Osteoblast (primary cell): ENCODE results near the gene PHF19. TPM values are rescaled to one million over a fixed set of nuclear protein-coding genes. Genes with fewer than 3 reads are reported as not detected.
A peak's percentile ranks its signal among the peaks of the same experiment; 100 is the strongest.

Source experiments
- DNase-seq: peaks from one replicate; pipeline ENCODE4 v3.0.0; 2011; ENCODE audit warnings: low spot score, mixed read lengths; ENCODE audit not compliant: insufficient read length; ENCODE audit errors: missing footprints
- H2AFZ ChIP-seq: 2 replicates; pipeline ENCODE4 v1.6.0; 2011; ENCODE audit warnings: mild to moderate bottlenecking, low read length
- H3K27ac ChIP-seq: 2 replicates; pipeline ENCODE4 v1.5.1; 2011; ENCODE audit warnings: mild to moderate bottlenecking, low read depth, low read length, moderate library complexity
- H3K27me3 ChIP-seq: 2 replicates; pipeline ENCODE4 v1.6.0; 2012; ENCODE audit warnings: mild to moderate bottlenecking, control low read depth, inconsistent platforms, low read length, moderate library complexity; ENCODE audit not compliant: insufficient read depth
- H3K36me3 ChIP-seq: 2 replicates; pipeline ENCODE4 v1.5.1; 2011; ENCODE audit warnings: mild to moderate bottlenecking, low read length, control low read depth, moderate library complexity; ENCODE audit not compliant: insufficient read depth
- H3K4me1 ChIP-seq: 2 replicates; pipeline ENCODE4 v1.5.1; 2011; ENCODE audit warnings: mild to moderate bottlenecking, low read length, control low read depth, moderate library complexity; ENCODE audit not compliant: insufficient read depth
- H3K4me2 ChIP-seq: 2 replicates; pipeline ENCODE4 v1.6.0; 2011; ENCODE audit warnings: mild to moderate bottlenecking, low read length; ENCODE audit not compliant: insufficient read depth
- H3K4me3 ChIP-seq: fragments of 200-600 bp; sonication (generic); 3 replicates; pipeline ENCODE4 v1.5.1; 2012; ENCODE audit warnings: mild to moderate bottlenecking, low read length, inconsistent platforms; ENCODE audit not compliant: insufficient read depth
- H3K79me2 ChIP-seq: 2 replicates; pipeline ENCODE4 v1.6.0; 2012; ENCODE audit warnings: mild to moderate bottlenecking, low read length, control low read depth, inconsistent platforms; ENCODE audit not compliant: insufficient read depth
- H3K9me3 ChIP-seq: 2 replicates; pipeline ENCODE4 v1.5.1; 2011; ENCODE audit warnings: low read depth, low read length, control low read depth
- H4K20me1 ChIP-seq: 2 replicates; pipeline ENCODE4 v1.6.0; 2012; ENCODE audit warnings: mild to moderate bottlenecking, low read length, control low read depth; ENCODE audit not compliant: insufficient read depth
- total RNA-seq: library from RNA; depleted of rRNA; stranded (reverse); fragments of >200 nt; gene quantifications from 2 replicates; pipeline ENCODE4 v1.2.3, GENCODE V29; 2012
- TF ChIP-seq, protein P1 (sequence below): IDR thresholded peaks from 2 replicates; pipeline ENCODE4 v1.5.1; 2011; ENCODE audit warnings: mild to moderate bottlenecking, low read depth, low read length, moderate library complexity; ENCODE audit errors: extremely low read depth

PHF19 gene
- total RNA-seq, 1 donor, result 16.6 TPM

- TF ChIP-seq, protein P1, sequence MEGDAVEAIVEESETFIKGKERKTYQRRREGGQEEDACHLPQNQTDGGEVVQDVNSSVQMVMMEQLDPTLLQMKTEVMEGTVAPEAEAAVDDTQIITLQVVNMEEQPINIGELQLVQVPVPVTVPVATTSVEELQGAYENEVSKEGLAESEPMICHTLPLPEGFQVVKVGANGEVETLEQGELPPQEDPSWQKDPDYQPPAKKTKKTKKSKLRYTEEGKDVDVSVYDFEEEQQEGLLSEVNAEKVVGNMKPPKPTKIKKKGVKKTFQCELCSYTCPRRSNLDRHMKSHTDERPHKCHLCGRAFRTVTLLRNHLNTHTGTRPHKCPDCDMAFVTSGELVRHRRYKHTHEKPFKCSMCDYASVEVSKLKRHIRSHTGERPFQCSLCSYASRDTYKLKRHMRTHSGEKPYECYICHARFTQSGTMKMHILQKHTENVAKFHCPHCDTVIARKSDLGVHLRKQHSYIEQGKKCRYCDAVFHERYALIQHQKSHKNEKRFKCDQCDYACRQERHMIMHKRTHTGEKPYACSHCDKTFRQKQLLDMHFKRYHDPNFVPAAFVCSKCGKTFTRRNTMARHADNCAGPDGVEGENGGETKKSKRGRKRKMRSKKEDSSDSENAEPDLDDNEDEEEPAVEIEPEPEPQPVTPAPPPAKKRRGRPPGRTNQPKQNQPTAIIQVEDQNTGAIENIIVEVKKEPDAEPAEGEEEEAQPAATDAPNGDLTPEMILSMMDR, result no peak
- Histone ChIP-seq H3K4me2 (peak overlapping the region; percentile 87), H2AFZ (peak overlapping the region; percentile 77), H3K9me3 (no peaks in the 10 kb centered on the region), H3K27me3 (no peaks in the 10 kb centered on the region), H4K20me1 (no peaks in the 10 kb centered on the region), H3K79me2 (no peaks in the 10 kb centered on the region), H3K36me3 (peaks cover 18% of the 10 kb centered on the region), H3K27ac (peak overlapping the region; percentile 46), H3K4me1 (peaks cover 12% of the 10 kb centered on the region), H3K4me3 (peak overlapping the region; percentile 79)
- peak; percentile 99 for DNase-seq
Measured at GRCh38 chr9:120875954-120876841, 790 bp downstream of the PHF19 start.

DNA sequence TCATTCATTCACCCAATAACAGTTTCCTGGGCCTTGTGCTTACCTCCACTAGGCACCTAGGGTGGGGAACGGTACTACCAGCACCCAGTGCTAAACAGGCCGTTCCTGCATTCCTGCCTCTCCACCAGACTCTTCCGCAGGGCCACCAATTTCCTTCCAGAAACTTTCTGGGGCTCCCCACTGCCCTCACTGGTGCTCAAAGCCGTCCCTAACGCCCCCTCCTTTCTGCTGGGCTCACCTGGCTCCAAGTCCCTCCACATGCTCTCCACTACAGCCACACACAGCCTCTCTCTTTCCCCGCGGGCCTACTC, 1.4 kb downstream of the PHF19 start:
- no peaks in the 10 kb centered on the region for H3K27me3 ChIP-seq
- no peak for DNase-seq
- H3K79me2 ChIP-seq, result no peaks in the 10 kb centered on the region
- H3K4me2 ChIP-seq, result peak overlapping the region; percentile 87
- H3K4me1 ChIP-seq, result peaks cover 12% of the 10 kb centered on the region
- H4K20me1 ChIP-seq, result no peaks in the 10 kb centered on the region
- H3K4me3 ChIP-seq, result peak overlapping the region; percentile 79
- peak overlapping the region; percentile 65 for H2AFZ ChIP-seq
- no peaks in the 10 kb centered on the region for H3K9me3 ChIP-seq
- TF ChIP-seq, protein P1, result no peak
- peaks cover 18% of the 10 kb centered on the region for H3K36me3 ChIP-seq
- H3K27ac ChIP-seq, result peak overlapping the region; percentile 43

DNA sequence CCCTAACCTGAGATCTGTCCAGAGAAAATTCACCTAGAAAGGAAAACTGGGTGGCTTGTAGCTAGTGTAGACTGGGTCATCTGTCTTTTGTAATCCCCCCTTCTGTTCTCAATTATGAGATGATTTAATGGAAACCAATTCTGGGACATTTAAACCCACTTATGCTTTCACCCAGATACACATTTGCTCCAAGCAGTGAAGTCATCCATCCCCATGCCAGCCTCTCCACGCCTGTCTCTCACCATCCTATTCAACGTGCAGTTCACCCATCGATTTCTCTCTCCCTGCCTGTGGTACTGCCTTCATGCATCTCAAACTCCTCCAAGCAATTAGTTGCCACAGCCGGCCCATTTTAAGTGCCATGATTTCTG, 1.8 kb downstream of the PHF19 start:
- no peaks in the 10 kb centered on the region for H3K9me3 ChIP-seq

More for the DNA sequence above, 1.8 kb downstream of the PHF19 start:
- H3K4me2 ChIP-seq, result peak overlapping the region; percentile 87
- no peaks in the 10 kb centered on the region for H4K20me1 ChIP-seq
- H2AFZ ChIP-seq, result no peak overlapping the region
- H3K27me3 ChIP-seq, result no peaks in the 10 kb centered on the region
- H3K79me2 ChIP-seq, result no peaks in the 10 kb centered on the region
- peaks cover 12% of the 10 kb centered on the region for H3K4me1 ChIP-seq
- H3K27ac ChIP-seq, result no peak overlapping the region
- no peak overlapping the region for H3K4me3 ChIP-seq
- no peak for DNase-seq
- TF ChIP-seq, protein P1, result no peak
- H3K36me3 ChIP-seq, result peaks cover 18% of the 10 kb centered on the region
